Trophoblast cell (in vitro differentiated cells and primary cell): ENCODE measurements around the gene SSH2.

ENCODE experiments used
- DNase-seq, 2 donors: peaks; one replicate each; pipeline ENCODE4 v3.0.0-alpha.2; 2016
- H2AFZ ChIP-seq: 2 replicates; pipeline ENCODE4 v1.6.1; 2013; ENCODE audit warnings: low read length, moderate library complexity, mild to moderate bottlenecking; ENCODE audit not compliant: insufficient read depth, poor library complexity
- H2AK5ac ChIP-seq: 2 replicates; pipeline ENCODE4 v1.6.1; 2013; ENCODE audit warnings: mild to moderate bottlenecking, low read length
- H2BK120ac ChIP-seq: 2 replicates; pipeline ENCODE4 v1.6.1; 2013; ENCODE audit warnings: low read length, mild to moderate bottlenecking, moderate library complexity; ENCODE audit not compliant: insufficient read depth, poor library complexity
- H2BK12ac ChIP-seq: 2 replicates; pipeline ENCODE4 v1.6.1; 2013; ENCODE audit warnings: mild to moderate bottlenecking, low read length, moderate library complexity
- H2BK5ac ChIP-seq: 2 replicates; pipeline ENCODE4 v1.6.1; 2013; ENCODE audit warnings: low read length, low read depth, moderate library complexity, mild to moderate bottlenecking; ENCODE audit not compliant: poor library complexity
- H3K14ac ChIP-seq: 2 replicates; pipeline ENCODE4 v1.6.1; 2013; ENCODE audit warnings: mild to moderate bottlenecking, low read length
- H3K18ac ChIP-seq: 2 replicates; pipeline ENCODE4 v1.6.1; 2013; ENCODE audit warnings: mild to moderate bottlenecking, low read length
- H3K23ac ChIP-seq: 2 replicates; pipeline ENCODE4 v1.6.1; 2013; ENCODE audit warnings: low read length
- H3K27ac ChIP-seq: 2 replicates; pipeline ENCODE4 v1.5.1; 2013; ENCODE audit warnings: low read depth, mild to moderate bottlenecking, inconsistent platforms, low read length, moderate library complexity
- H3K27me3 ChIP-seq: 2 replicates; pipeline ENCODE4 v1.6.1; 2013; ENCODE audit warnings: inconsistent platforms, mild to moderate bottlenecking, low read length, moderate library complexity; ENCODE audit not compliant: insufficient read depth
- H3K36me3 ChIP-seq, 2 experiments: 1 replicate in 1 of 2; 2 replicates in 1 of 2; pipeline ENCODE4 v1.6.1; 2013; ENCODE audit warnings: low read length in 2 of 2, mild to moderate bottlenecking in 2 of 2, moderate library complexity in 1 of 2; ENCODE audit not compliant: insufficient read depth in 2 of 2, control insufficient read depth in 1 of 2
- H3K4ac ChIP-seq: 2 replicates; pipeline ENCODE4 v1.6.1; 2013; ENCODE audit warnings: low read depth, mild to moderate bottlenecking, low read length, moderate library complexity
- H3K4me1 ChIP-seq, 2 experiments: 1 replicate in 1 of 2; 2 replicates in 1 of 2; pipeline ENCODE4 v1.6.1; 2013; ENCODE audit warnings: low read length in 2 of 2, mild to moderate bottlenecking in 2 of 2, moderate library complexity in 1 of 2; ENCODE audit not compliant: insufficient read depth in 2 of 2, control insufficient read depth in 1 of 2
- H3K4me2 ChIP-seq: 2 replicates; pipeline ENCODE4 v1.6.1; 2013; ENCODE audit warnings: inconsistent platforms, mild to moderate bottlenecking, low read length, moderate library complexity
- H3K4me3 ChIP-seq: 2 replicates; pipeline ENCODE4 v1.5.1; 2013; ENCODE audit warnings: mild to moderate bottlenecking, low read depth, low read length, inconsistent platforms
- H3K79me1 ChIP-seq: one replicate; pipeline ENCODE4 v1.6.1; 2013; ENCODE audit warnings: low read length
- H3K79me2 ChIP-seq: 2 replicates; pipeline ENCODE4 v1.6.1; 2013; ENCODE audit warnings: low read length, mild to moderate bottlenecking; ENCODE audit not compliant: control insufficient read depth, insufficient read depth, poor library complexity
- H3K9ac ChIP-seq: 2 replicates; pipeline ENCODE4 v1.6.1; 2013; ENCODE audit warnings: mild to moderate bottlenecking, low read length
- H3K9me3 ChIP-seq: 2 replicates; pipeline ENCODE4 v1.6.1; 2013; ENCODE audit warnings: low read depth, mild to moderate bottlenecking, control low read depth, inconsistent platforms, low read length; ENCODE audit not compliant: insufficient read depth
- H4K12ac ChIP-seq: 2 replicates; pipeline ENCODE4 v1.6.1; 2013; ENCODE audit warnings: low read depth, mild to moderate bottlenecking, low read length, moderate library complexity
- H4K8ac ChIP-seq: 2 replicates; pipeline ENCODE4 v1.6.1; 2013; ENCODE audit warnings: low read depth, mild to moderate bottlenecking, low read length, moderate library complexity
- H4K91ac ChIP-seq: one replicate; pipeline ENCODE4 v1.6.1; 2013; ENCODE audit warnings: low read depth, mild to moderate bottlenecking, low read length, moderate library complexity
- WGBS: extraction: QIAGEN DNeasy Blood & Tissue Kit; methylation state at CpG from one replicate; pipeline ENCODE4 v1.1.7; 2013; ENCODE audit warnings: missing lambda C conversion rate; ENCODE audit not compliant: insufficient read length, insufficient coverage; ENCODE audit errors: extremely low coverage; 5-methylcytosine and 5-hydroxymethylcytosine counted together

SSH2 gene

GRCh38 chr17:29649359-29649758 is 280.7 kb downstream of the SSH2 start:
- no peaks in the 10 kb centered on the region for H3K79me1 ChIP-seq
- H3K9ac ChIP-seq: no peak overlapping the region
- peaks cover 0 to under 1% of the 10 kb centered on the region in 2 experiments for H3K4me1 ChIP-seq
- H2AFZ ChIP-seq: no peak overlapping the region
- H3K9me3 ChIP-seq: no peaks in the 10 kb centered on the region
- H2BK12ac ChIP-seq: no peak overlapping the region
- H3K23ac ChIP-seq: no peak overlapping the region
- H3K18ac ChIP-seq: no peak overlapping the region
- no peak overlapping the region for H3K4me3 ChIP-seq
- no peak overlapping the region for H2BK120ac ChIP-seq
- no peak overlapping the region for H2BK5ac ChIP-seq
- no peak overlapping the region for H2AK5ac ChIP-seq
- H3K27me3 ChIP-seq: no peaks in the 10 kb centered on the region
- H3K14ac ChIP-seq: no peak overlapping the region
- no peak overlapping the region for H3K27ac ChIP-seq
- no peak overlapping the region for H3K4me2 ChIP-seq
- H3K4ac ChIP-seq: no peak overlapping the region
- no peaks in the 10 kb centered on the region for H3K79me2 ChIP-seq
- H4K12ac ChIP-seq: no peak overlapping the region
- H3K36me3 ChIP-seq: peaks cover 7 to 12% of the 10 kb centered on the region in 2 experiments
- WGBS: no CpG with 5 or more reads among the region's 5 CpGs
- no peak for DNase-seq
- no peak overlapping the region for H4K8ac ChIP-seq
- no peak overlapping the region for H4K91ac ChIP-seq

DNA sequence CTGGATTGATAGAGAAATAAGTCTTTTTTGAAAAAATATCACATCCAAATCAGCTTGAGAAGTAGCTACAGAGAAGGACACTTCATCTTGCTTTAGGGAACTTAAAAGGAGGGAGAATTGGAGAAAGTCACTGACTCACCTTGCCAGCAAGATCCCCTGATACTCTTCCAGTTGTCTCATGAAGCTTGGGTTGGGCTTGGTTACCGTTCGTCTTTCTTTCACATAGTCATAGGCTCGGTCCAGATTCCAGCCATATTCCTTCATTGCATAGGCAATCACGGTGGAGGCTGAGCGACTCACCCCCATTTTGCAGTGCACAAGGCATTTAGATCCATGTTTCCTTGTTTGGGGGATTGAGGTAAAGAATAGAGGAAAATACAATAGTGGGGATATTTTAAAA is 282.0 kb downstream of the SSH2 start:
- H3K9ac ChIP-seq: no peak overlapping the region
- no peak overlapping the region for H3K14ac ChIP-seq
- H3K27ac ChIP-seq: no peak overlapping the region
- H2BK120ac ChIP-seq: no peak overlapping the region
- H3K36me3 ChIP-seq: peaks cover 7 to 12% of the 10 kb centered on the region in 2 experiments
- no peak overlapping the region for H4K8ac ChIP-seq
- no peak overlapping the region for H3K4me3 ChIP-seq
- no peak overlapping the region for H2BK5ac ChIP-seq
- DNase-seq: peak; percentile 50 to 54
- H3K4me2 ChIP-seq: no peak overlapping the region
- peaks cover 3 to 5% of the 10 kb centered on the region in 2 experiments for H3K4me1 ChIP-seq
- no peak overlapping the region for H4K12ac ChIP-seq
- H2AK5ac ChIP-seq: no peak overlapping the region
- H2AFZ ChIP-seq: no peak overlapping the region
- peaks cover 2% of the 10 kb centered on the region for H3K79me1 ChIP-seq
- no peaks in the 10 kb centered on the region for H3K79me2 ChIP-seq
- H3K27me3 ChIP-seq: no peaks in the 10 kb centered on the region
- H2BK12ac ChIP-seq: no peak overlapping the region
- H4K91ac ChIP-seq: no peak overlapping the region
- WGBS: no CpG with 5 or more reads among the region's 5 CpGs
- no peaks in the 10 kb centered on the region for H3K9me3 ChIP-seq
- H3K18ac ChIP-seq: no peak overlapping the region
- H3K4ac ChIP-seq: no peak overlapping the region
- no peak overlapping the region for H3K23ac ChIP-seq

DNA sequence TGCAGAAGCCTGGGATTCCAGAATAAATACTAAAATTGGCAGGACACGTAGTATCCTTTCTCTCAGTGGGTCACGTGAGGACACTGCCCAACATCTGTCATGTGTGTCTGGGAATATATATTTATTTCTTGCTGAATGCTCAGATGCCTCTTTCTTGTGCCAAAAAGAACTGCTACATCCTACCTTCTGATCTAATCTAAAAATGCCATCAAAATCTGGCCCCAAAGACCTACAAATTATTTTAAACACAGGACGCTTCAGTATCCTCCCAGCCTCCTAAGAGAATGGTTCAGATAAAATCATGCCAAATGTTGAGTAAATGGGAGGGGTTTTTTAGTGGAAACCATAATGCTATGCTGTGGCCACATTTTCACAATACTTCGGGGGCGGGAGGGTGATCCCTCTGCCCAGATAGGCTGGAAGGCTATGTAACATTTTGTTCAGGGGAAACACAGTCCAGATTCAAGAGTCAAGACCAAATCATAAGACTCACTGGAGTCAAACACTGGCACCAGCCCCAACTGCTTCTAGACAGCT is 284.4 kb downstream of the SSH2 start:
- Histone ChIP-seq H3K27me3 (no peaks in the 10 kb centered on the region), H2BK12ac (no peak overlapping the region), H2BK120ac (no peak overlapping the region), H2AFZ (no peak overlapping the region), H2BK5ac (no peak overlapping the region), H3K14ac (no peak overlapping the region), H3K79me2 (no peaks in the 10 kb centered on the region), H3K9ac (no peak overlapping the region), H4K91ac (no peak overlapping the region), H2AK5ac (no peak overlapping the region), H3K18ac (no peak overlapping the region), H3K4me1 (peaks cover 3 to 8% of the 10 kb centered on the region in 2 experiments), H3K4me3 (no peak overlapping the region), H4K12ac (no peak overlapping the region), H3K23ac (no peak overlapping the region), H3K4me2 (no peak overlapping the region), H3K79me1 (peaks cover 2% of the 10 kb centered on the region), H3K4ac (no peak overlapping the region), H3K9me3 (no peaks in the 10 kb centered on the region), H3K36me3 (peaks cover 7 to 12% of the 10 kb centered on the region in 2 experiments), H3K27ac (no peak overlapping the region), H4K8ac (no peak overlapping the region)
- DNase-seq: peak in 1 of 2 donors; percentile 33
- no CpG with 5 or more reads among the region's 5 CpGs for WGBS

DNA sequence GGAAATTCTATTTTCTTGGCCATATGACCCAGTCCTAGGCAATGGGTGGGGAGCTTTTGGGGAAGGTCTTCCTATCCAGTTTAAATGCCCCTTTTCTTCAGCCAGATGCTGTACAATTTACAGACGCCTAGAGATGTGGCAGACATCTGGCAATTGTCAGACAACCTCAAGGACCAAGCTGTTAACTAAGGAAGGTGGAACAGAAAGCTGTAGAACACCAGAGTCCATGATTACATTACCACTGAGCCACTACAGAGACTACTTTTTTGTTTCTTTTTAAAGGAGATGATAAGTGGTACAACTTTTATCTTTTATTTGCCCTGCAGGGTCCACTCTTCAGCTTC is 286.2 kb downstream of the SSH2 start:
- H2BK5ac ChIP-seq: no peak overlapping the region
- no peaks in the 10 kb centered on the region for H3K79me2 ChIP-seq
- peaks cover 5 to 8% of the 10 kb centered on the region in 2 experiments for H3K4me1 ChIP-seq
- no peak overlapping the region for H3K4ac ChIP-seq
- DNase-seq: no peak
- no peaks in the 10 kb centered on the region for H3K27me3 ChIP-seq
- H3K79me1 ChIP-seq: peaks cover 2% of the 10 kb centered on the region
- H3K4me3 ChIP-seq: no peak overlapping the region
- H2AFZ ChIP-seq: no peak overlapping the region
- H4K8ac ChIP-seq: no peak overlapping the region
- peak overlapping the region; percentile 63 for H2BK120ac ChIP-seq
- peak overlapping the region; percentile 27 for H3K27ac ChIP-seq
- peaks cover 4 to 10% of the 10 kb centered on the region in 2 experiments for H3K36me3 ChIP-seq
- no peak overlapping the region for H3K23ac ChIP-seq
- H2BK12ac ChIP-seq: no peak overlapping the region
- H3K9ac ChIP-seq: no peak overlapping the region
- no peak overlapping the region for H3K18ac ChIP-seq
- no peak overlapping the region for H4K91ac ChIP-seq
- no peak overlapping the region for H3K14ac ChIP-seq
- no peak overlapping the region for H2AK5ac ChIP-seq
- no peak overlapping the region for H3K4me2 ChIP-seq
- H3K9me3 ChIP-seq: no peaks in the 10 kb centered on the region
- no CpG with 5 or more reads among the region's 1 CpG for WGBS
- H4K12ac ChIP-seq: no peak overlapping the region
